Measurements from ENCODE around the gene ANKIB1. TPM values are rescaled to one million over a fixed set of nuclear protein-coding genes. Genes with fewer than 3 reads are reported as not detected.

ANKIB1 gene
- total RNA-seq, 1 experiment from 2014 or later = 42.1 TPM

DNA sequence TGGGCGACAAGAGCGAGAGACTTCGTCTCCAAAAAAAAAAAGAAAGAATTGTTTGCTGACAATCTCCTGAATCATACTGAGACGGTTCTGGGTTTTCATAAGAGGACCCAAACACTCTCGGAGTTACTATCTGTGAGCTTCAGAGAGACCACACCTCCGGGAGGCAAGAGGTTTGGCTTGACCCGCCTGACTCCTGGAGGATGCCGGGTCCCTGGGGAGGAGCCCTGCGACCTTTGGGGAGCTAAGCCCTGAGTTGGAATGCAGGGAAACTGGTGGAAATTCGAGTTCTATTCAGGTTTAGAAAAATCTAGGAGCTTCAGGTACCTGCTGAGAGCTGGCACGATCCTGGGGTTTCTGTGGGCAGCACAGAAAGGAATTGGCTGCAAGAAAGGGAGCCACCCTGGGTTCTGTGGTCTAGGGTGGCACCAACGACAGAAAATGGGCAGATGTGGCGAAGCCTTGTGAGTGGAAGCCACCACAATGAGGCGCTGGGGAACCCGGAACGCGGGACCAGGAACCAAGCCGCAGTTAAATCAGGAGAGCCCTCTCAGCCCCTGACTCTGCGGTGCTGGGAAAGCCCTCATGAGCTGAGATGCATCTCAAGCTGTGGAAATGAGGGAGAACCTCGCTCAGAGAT, 179.7 kb downstream of the ANKIB1 start:
- BruUV-seq (replicated peaks) = no TSS peak
- POLR2A ChIA-PET (ENCODE audit: low non-redundant PET) = no interaction called here

DNA sequence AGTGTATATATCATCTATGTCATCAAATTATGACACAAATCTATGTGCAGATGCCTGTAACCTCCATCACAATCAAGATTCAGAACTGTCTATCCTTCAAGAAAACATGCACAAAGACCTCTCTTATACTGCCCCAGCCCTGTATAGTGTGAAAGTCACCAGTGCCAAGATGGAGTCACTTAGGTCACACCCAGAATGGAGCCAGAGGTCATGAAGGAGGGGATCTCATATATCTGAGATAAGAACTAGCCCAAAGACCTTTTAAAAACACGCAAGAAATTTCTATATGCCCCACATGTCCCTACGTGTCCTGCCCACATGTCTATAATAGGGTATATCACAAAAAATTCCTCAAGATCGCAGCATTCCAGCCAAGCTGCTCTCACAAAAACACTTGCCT, 181.4 kb downstream of the ANKIB1 start:
- no peak overlapping the region for H3K4me3 ChIP-seq (ENCODE audit: low read depth, low read length, poor library complexity, severe bottlenecking)
- BruUV-seq (replicated peaks) = no TSS peak
- DNase-seq (ENCODE audit: low spot score) = no peak
- TF ChIP-seq, protein P1, sequence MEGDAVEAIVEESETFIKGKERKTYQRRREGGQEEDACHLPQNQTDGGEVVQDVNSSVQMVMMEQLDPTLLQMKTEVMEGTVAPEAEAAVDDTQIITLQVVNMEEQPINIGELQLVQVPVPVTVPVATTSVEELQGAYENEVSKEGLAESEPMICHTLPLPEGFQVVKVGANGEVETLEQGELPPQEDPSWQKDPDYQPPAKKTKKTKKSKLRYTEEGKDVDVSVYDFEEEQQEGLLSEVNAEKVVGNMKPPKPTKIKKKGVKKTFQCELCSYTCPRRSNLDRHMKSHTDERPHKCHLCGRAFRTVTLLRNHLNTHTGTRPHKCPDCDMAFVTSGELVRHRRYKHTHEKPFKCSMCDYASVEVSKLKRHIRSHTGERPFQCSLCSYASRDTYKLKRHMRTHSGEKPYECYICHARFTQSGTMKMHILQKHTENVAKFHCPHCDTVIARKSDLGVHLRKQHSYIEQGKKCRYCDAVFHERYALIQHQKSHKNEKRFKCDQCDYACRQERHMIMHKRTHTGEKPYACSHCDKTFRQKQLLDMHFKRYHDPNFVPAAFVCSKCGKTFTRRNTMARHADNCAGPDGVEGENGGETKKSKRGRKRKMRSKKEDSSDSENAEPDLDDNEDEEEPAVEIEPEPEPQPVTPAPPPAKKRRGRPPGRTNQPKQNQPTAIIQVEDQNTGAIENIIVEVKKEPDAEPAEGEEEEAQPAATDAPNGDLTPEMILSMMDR (conservative IDR thresholded peaks at IDR 0.05; ENCODE audit: low read depth, low read length) = no peak
- TF ChIP-seq EZH2 (IDR thresholded peaks at IDR 0.05; ENCODE audit: borderline replicate concordance, low read depth, low read length, poor library complexity, severe bottlenecking) = no peak
- CTCF ChIA-PET = no interaction called here
- peaks cover 3% of the 10 kb centered on the region for H3K4me1 ChIP-seq (ENCODE audit: insufficient read depth, low read length, poor library complexity, severe bottlenecking)
- intact Hi-C loops (cut with micrococcal nuclease; ENCODE audit: unreplicated experiment) = no loop called here
- POLR2A ChIA-PET (ENCODE audit: low non-redundant PET) = no interaction called here
- H3K36me3 ChIP-seq (ENCODE audit: insufficient read depth, low read length, poor library complexity, severe bottlenecking) = no peaks in the 10 kb centered on the region
- H3K9me3 ChIP-seq (ENCODE audit: low read depth, low read length, poor library complexity, severe bottlenecking) = no peaks in the 10 kb centered on the region
- H3K27me3 ChIP-seq (replicated peaks; ENCODE audit: insufficient read depth, low read depth, low read length, poor library complexity) = no peaks in the 10 kb centered on the region
- no peak overlapping the region for H3K27ac ChIP-seq (ENCODE audit: low read depth, low read length, poor library complexity, severe bottlenecking)

More for the DNA sequence above, 179.7 kb downstream of the ANKIB1 start:
- H3K27me3 ChIP-seq (replicated peaks; ENCODE audit: insufficient read depth, low read depth, low read length, poor library complexity) = no peaks in the 10 kb centered on the region
- H3K4me1 ChIP-seq (ENCODE audit: insufficient read depth, low read length, poor library complexity, severe bottlenecking) = peaks cover 3% of the 10 kb centered on the region
- DNase-seq (ENCODE audit: low spot score) = no peak
- TF ChIP-seq, protein P1 (conservative IDR thresholded peaks at IDR 0.05; ENCODE audit: low read depth, low read length) = no peak
- TF ChIP-seq EZH2 (IDR thresholded peaks at IDR 0.05; ENCODE audit: borderline replicate concordance, low read depth, low read length, poor library complexity, severe bottlenecking) = no peak
- H3K27ac ChIP-seq (ENCODE audit: low read depth, low read length, poor library complexity, severe bottlenecking) = no peak overlapping the region
- H3K36me3 ChIP-seq (ENCODE audit: insufficient read depth, low read length, poor library complexity, severe bottlenecking) = no peaks in the 10 kb centered on the region
- CTCF ChIA-PET = no interaction called here
- no peak overlapping the region for H3K4me3 ChIP-seq (ENCODE audit: low read depth, low read length, poor library complexity, severe bottlenecking)
- intact Hi-C loops (cut with micrococcal nuclease; ENCODE audit: unreplicated experiment) = no loop called here
- no peaks in the 10 kb centered on the region for H3K9me3 ChIP-seq (ENCODE audit: low read depth, low read length, poor library complexity, severe bottlenecking)

DNA sequence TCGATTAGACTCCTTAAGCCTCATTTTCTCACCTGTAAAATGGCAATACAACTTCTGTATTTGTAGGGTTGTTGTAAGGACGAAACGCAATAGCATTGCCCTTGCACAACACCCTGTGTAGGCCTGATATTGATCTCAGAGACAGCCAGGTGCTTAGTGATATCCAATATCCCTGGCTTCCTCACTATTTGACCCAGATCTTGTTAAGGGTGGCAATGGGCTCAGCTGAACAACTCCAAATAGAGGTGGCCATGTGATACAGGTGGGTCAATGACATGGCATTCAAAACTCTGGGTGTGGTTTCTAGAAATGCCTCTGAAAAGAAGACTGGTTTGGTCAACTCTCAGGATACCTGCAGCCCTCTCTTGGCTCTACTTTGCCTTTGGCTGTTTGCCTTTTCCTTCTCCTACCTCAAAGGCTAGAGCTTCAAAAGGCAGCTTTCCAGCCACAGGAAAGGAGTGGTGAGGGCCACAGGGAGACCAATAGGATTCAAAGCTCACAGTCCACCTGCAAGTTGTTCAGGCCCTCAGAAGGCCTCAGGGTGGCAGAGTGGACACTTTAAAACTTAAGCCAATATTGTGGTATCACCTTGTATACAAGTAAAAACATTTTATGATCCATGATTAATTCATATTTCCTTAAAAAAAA, 186.6 kb downstream of the ANKIB1 start:
- no peaks in the 10 kb centered on the region for H3K36me3 ChIP-seq (ENCODE audit: insufficient read depth, low read length, poor library complexity, severe bottlenecking)
- no TSS peak for BruUV-seq (replicated peaks)
- no peaks in the 10 kb centered on the region for H3K9me3 ChIP-seq (ENCODE audit: low read depth, low read length, poor library complexity, severe bottlenecking)
- ChIA-PET POLR2A (ENCODE audit: low non-redundant PET) (no interaction called here), CTCF (no interaction called here)
- H3K4me3 ChIP-seq (ENCODE audit: low read depth, low read length, poor library complexity, severe bottlenecking) = no peak overlapping the region
- no peak for TF ChIP-seq EZH2 (IDR thresholded peaks at IDR 0.05; ENCODE audit: borderline replicate concordance, low read depth, low read length, poor library complexity, severe bottlenecking)
- TF ChIP-seq, protein P1 (conservative IDR thresholded peaks at IDR 0.05; ENCODE audit: low read depth, low read length) = no peak
- intact Hi-C loops (cut with micrococcal nuclease; ENCODE audit: unreplicated experiment) = no loop called here
- no peaks in the 10 kb centered on the region for H3K4me1 ChIP-seq (ENCODE audit: insufficient read depth, low read length, poor library complexity, severe bottlenecking)
- DNase-seq (ENCODE audit: low spot score) = no peak
- no peak overlapping the region for H3K27ac ChIP-seq (ENCODE audit: low read depth, low read length, poor library complexity, severe bottlenecking)
- no peaks in the 10 kb centered on the region for H3K27me3 ChIP-seq (replicated peaks; ENCODE audit: insufficient read depth, low read depth, low read length, poor library complexity)

Data from A673 (cell line).